ENCODE data around the gene SART3.

GRCh38 chr12:108607981-108608600, 47.1 kb upstream of the SART3 start:
- TF ChIP-seq CTCF (IDR thresholded peaks at IDR 0.05) (no peak), EZH2 (IDR thresholded peaks at IDR 0.05) (no peak)

Data from neural progenitor cell (in vitro differentiated cells).